ENCODE data around the gene EIF4E3. TPM values are rescaled to one million over a fixed set of nuclear protein-coding genes. Genes with fewer than 3 reads are reported as not detected.

EIF4E3 gene
- total and polyA plus RNA-seq, 10 of the 15 experiments (the other 5 are each of a cell fraction or from before 2014, with no cell fraction given): 0.05 to 0.38 (median 0.16) TPM; not detected in 1

- ChIA-PET CTCF (interaction anchor here (1.2 to 1.8 kb wide), 2 partner anchors 12 kb away, joined by 3 to 6 read pairs; no protein-coding TSS in a partner anchor), RAD21 (ENCODE audit: unreplicated experiment) (no interaction called here), POLR2A (no interaction called here), SMC1A (ENCODE audit: uncharacterized antibody, unreplicated experiment) (interaction anchor here (1.1 kb wide), 1 partner anchor 937 kb away, joined by 4 read pairs; no protein-coding TSS in a partner anchor)
- peak overlapping the region; percentile 94 for H3K4me2 ChIP-seq (ENCODE audit: control insufficient read depth, insufficient read depth)
- ATAC-seq: peak; percentile 65
- H3K36me3 ChIP-seq (ENCODE audit: control insufficient read depth in 2 of 2, insufficient read depth in 2 of 2, low read length in 1 of 2): no peaks in the 10 kb centered on the region
- H3K79me2 ChIP-seq (ENCODE audit: control insufficient read depth, insufficient read depth, low read length): no peaks in the 10 kb centered on the region
- DNase-seq (ENCODE audit: low read depth, low spot score): no peak
- peaks cover 9 to 12% of the 10 kb centered on the region in 2 experiments for H3K27me3 ChIP-seq (replicated peaks in 1 of 2; ENCODE audit: control insufficient read depth in 2 of 2, insufficient read depth in 2 of 2, low read length in 1 of 2)
- no peak for FAIRE-seq
- no peak overlapping the region for H3K4me3 ChIP-seq
- no peaks in the 10 kb centered on the region for H4K20me1 ChIP-seq (ENCODE audit: control insufficient read depth, insufficient read depth)
- TF ChIP-seq YY1 (IDR thresholded peaks at IDR 0.05; ENCODE audit: low read depth, low read length) (0 out of 2 replicates have a peak, but pooled peaks have one; percentile 39), EED (IDR thresholded peaks at IDR 0.05; ENCODE audit: low read depth) (no peak)
- H3K9me3 ChIP-seq (replicated peaks; ENCODE audit: control insufficient read depth, insufficient read depth, low read length): no peaks in the 10 kb centered on the region; the same call in 2 of the 3 replicates
- no TSS peak for BruUV-seq (replicated peaks)
- in situ Hi-C loops (cut with MboI): no loop called here
- no peak overlapping the region for H3K9ac ChIP-seq (ENCODE audit: control insufficient read depth, insufficient read depth, low read length)
- intact Hi-C loops (cut with micrococcal nuclease; ENCODE audit: unreplicated experiment): no loop called here
- H2AFZ ChIP-seq (ENCODE audit: control insufficient read depth, low read depth, low read length): no peak overlapping the region
- 2% methylated on average over 6 of the region's 6 CpGs for WGBS (ENCODE audit: insufficient coverage, insufficient replicate concordance, low lambda C conversion rate, missing lambda C conversion rate)
- H3K4me1 ChIP-seq (ENCODE audit: control insufficient read depth, insufficient read depth, low read length): peaks cover 10% of the 10 kb centered on the region
- H3K27ac ChIP-seq (ENCODE audit: control insufficient read depth, insufficient read depth): no peak overlapping the region
These were observed 1.6 kb downstream of the EIF4E3 start for GRCh38 chr3:71723452-71724170.

- WGBS (ENCODE audit: insufficient coverage, insufficient replicate concordance, low lambda C conversion rate, missing lambda C conversion rate): 31% methylated on average over 1 of the region's 1 CpG
- ATAC-seq (no peak), DNase-seq (ENCODE audit: low read depth, low spot score) (no peak), FAIRE-seq (no peak)
- peaks cover 10% of the 10 kb centered on the region for H3K4me1 ChIP-seq (ENCODE audit: control insufficient read depth, insufficient read depth, low read length)
- ChIA-PET RAD21 (ENCODE audit: unreplicated experiment) (no interaction called here), POLR2A (no interaction called here), CTCF (interaction anchor here (0.6 to 1.8 kb wide), 2 partner anchors 13 to 1522 kb away, joined by 3 to 6 read pairs; no protein-coding TSS in a partner anchor), SMC1A (ENCODE audit: uncharacterized antibody, unreplicated experiment) (no interaction called here)
- intact Hi-C loops (cut with micrococcal nuclease; ENCODE audit: unreplicated experiment) (no loop called here), in situ Hi-C loops (cut with MboI) (no loop called here)
- no peaks in the 10 kb centered on the region for H4K20me1 ChIP-seq (ENCODE audit: control insufficient read depth, insufficient read depth)
- no peak overlapping the region for H3K4me2 ChIP-seq (ENCODE audit: control insufficient read depth, insufficient read depth)
- H3K27ac ChIP-seq (ENCODE audit: control insufficient read depth, insufficient read depth): no peak overlapping the region
- no peak overlapping the region for H2AFZ ChIP-seq (ENCODE audit: control insufficient read depth, low read depth, low read length)
- no peak overlapping the region for H3K4me3 ChIP-seq
- H3K79me2 ChIP-seq (ENCODE audit: control insufficient read depth, insufficient read depth, low read length): no peaks in the 10 kb centered on the region
- peaks cover 9 to 12% of the 10 kb centered on the region in 2 experiments for H3K27me3 ChIP-seq (replicated peaks in 1 of 2; ENCODE audit: control insufficient read depth in 2 of 2, insufficient read depth in 2 of 2, low read length in 1 of 2)
- no TSS peak for BruUV-seq (replicated peaks)
- H3K9me3 ChIP-seq (replicated peaks; ENCODE audit: control insufficient read depth, insufficient read depth, low read length): no peaks in the 10 kb centered on the region; the same call in 2 of the 3 replicates
- no peak overlapping the region for H3K9ac ChIP-seq (ENCODE audit: control insufficient read depth, insufficient read depth, low read length)
- H3K36me3 ChIP-seq (ENCODE audit: control insufficient read depth in 2 of 2, insufficient read depth in 2 of 2, low read length in 1 of 2): no peaks in the 10 kb centered on the region
- TF ChIP-seq CUX1 (IDR thresholded peaks at IDR 0.05; ENCODE audit: insufficient replicate concordance, low read depth, low read length): no peak
- TF ChIP-seq ZBTB11 (CRISPR knock-in tag; IDR thresholded peaks at IDR 0.05): no peak
These were observed 2.5 kb downstream of the EIF4E3 start for GRCh38 chr3:71722693-71723092.

Measured in GM12878 (cell line).